ENCODE measurements around the gene LRRC37A2.
"Not testable (repeated sequence)": the region's sequence is repeated elsewhere in the genome, so short reads cannot be mapped to it uniquely, and the experiment has no call there.

- not testable (repeated sequence) for TF ChIP-seq SUZ12 (IDR thresholded peaks at IDR 0.05; ENCODE audit: extremely low read depth, insufficient read depth, insufficient read length); ZNF274 (IDR thresholded peaks at IDR 0.05; ENCODE audit: low read depth, low read length); YY1 (IDR thresholded peaks at IDR 0.05; ENCODE audit: insufficient read depth, insufficient read length)
These were observed 12.7 kb upstream of the LRRC37A2 start for GRCh38 chr17:46499437-46500139.

Data from NT2/D1 (cell line).